ENCODE results near the gene TMEM255B.
"Not testable (repeated sequence)": the region's sequence is repeated elsewhere in the genome, so short reads cannot be mapped to it uniquely, and the experiment has no call there.

The TMEM255B gene

DNA sequence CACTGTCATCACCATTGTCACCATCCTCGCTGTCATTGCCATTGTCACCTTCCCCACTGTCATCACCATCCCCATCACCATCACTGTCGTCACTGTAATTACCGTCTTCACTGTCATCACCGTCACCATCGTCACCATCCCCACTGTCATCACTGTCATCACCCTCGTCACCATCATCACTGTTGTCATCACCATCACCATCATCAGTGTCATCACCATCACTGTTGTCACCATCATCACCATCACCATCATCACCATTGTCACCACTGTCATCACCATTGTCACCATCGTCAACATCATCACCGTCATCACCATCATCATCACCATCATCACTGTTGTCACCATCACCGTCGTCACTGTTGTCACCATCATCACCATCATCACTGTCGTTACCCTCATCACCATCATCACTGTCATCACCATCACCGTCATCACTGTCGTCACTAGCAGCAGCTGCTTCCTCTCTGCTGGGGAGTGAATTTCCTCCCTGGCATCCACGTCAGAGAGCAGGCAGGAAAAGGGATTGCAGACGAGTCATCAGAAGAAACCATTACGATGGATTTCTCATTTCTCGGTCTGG lies 27.3 kb downstream of the TMEM255B start:
- no peak overlapping the region for H3K4ac ChIP-seq (ENCODE audit: low read depth, low read length)
- DNase-seq: no peak
- H3K18ac ChIP-seq (ENCODE audit: low read length): no peak overlapping the region
- no peak overlapping the region for H2BK15ac ChIP-seq (replicated peaks; ENCODE audit: low read depth)
- H3K27me3 ChIP-seq (ENCODE audit: insufficient read depth, low read length, poor library complexity): no peaks in the 10 kb centered on the region
- H3K4me1 ChIP-seq (ENCODE audit: control insufficient read depth, low read depth, low read length): no peaks in the 10 kb centered on the region
- no peak overlapping the region for H3K23ac ChIP-seq (ENCODE audit: low read length)
- H3K4me3 ChIP-seq (ENCODE audit: low read length): no peak overlapping the region
- H3K36me3 ChIP-seq (ENCODE audit: control insufficient read depth, insufficient read depth, low read length): no peaks in the 10 kb centered on the region
- H3K79me2 ChIP-seq (ENCODE audit: control insufficient read depth, insufficient read depth, low read length): no peaks in the 10 kb centered on the region
- no peak overlapping the region for H2BK120ac ChIP-seq (ENCODE audit: low read depth, low read length)
- no peak overlapping the region for H2AK5ac ChIP-seq (ENCODE audit: low read length)
- H3K56ac ChIP-seq (ENCODE audit: low read length): no peak overlapping the region
- H3K4me2 ChIP-seq (ENCODE audit: low read length): no peak overlapping the region
- H3K79me1 ChIP-seq (ENCODE audit: low read length): no peaks in the 10 kb centered on the region
- no peak overlapping the region for H2BK5ac ChIP-seq (ENCODE audit: low read length)
- H3K27ac ChIP-seq (ENCODE audit: low read depth, low read length): no peak overlapping the region
- no peak overlapping the region for H4K8ac ChIP-seq (ENCODE audit: low read depth, low read length)
- H4K5ac ChIP-seq (ENCODE audit: low read length): no peak overlapping the region
- H3K9ac ChIP-seq (ENCODE audit: low read length): no peak overlapping the region
- WGBS (ENCODE audit: extremely low coverage, insufficient coverage, low lambda C conversion rate): no CpG with 5 or more reads among the region's 17 CpGs

DNA sequence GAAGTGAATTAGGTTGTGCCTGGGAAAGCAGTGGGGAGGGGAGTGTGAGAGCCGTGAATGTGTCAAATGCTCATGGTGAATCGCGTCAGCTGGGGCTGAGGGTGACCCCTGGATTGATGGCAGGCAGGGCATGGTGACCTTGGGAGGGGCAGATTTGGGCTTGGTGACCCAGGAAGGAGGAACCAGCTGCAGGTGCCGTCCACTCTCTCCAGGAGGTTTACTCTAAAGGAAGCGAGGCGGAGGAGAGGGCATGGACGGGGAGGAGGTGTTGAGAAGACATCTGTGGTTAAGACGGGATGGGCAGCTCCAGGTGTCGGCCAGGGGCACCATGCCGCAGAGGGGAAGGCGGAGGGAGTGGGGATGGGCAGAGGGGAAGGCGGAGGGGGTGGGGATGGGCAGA lies 28.7 kb downstream of the TMEM255B start:
- Histone ChIP-seq H3K79me2 (ENCODE audit: control insufficient read depth, insufficient read depth, low read length) (no peaks in the 10 kb centered on the region), H3K18ac (ENCODE audit: low read length) (no peak overlapping the region), H4K8ac (ENCODE audit: low read depth, low read length) (no peak overlapping the region), H2BK15ac (replicated peaks; ENCODE audit: low read depth) (no peak overlapping the region), H2AK5ac (ENCODE audit: low read length) (no peak overlapping the region), H2BK120ac (ENCODE audit: low read depth, low read length) (no peak overlapping the region), H3K23ac (ENCODE audit: low read length) (no peak overlapping the region), H3K36me3 (ENCODE audit: control insufficient read depth, insufficient read depth, low read length) (no peaks in the 10 kb centered on the region), H3K27ac (ENCODE audit: low read depth, low read length) (no peak overlapping the region), H3K4me3 (ENCODE audit: low read length) (no peak overlapping the region), H3K27me3 (ENCODE audit: insufficient read depth, low read length, poor library complexity) (no peaks in the 10 kb centered on the region), H3K4me2 (ENCODE audit: low read length) (no peak overlapping the region), H3K79me1 (ENCODE audit: low read length) (no peaks in the 10 kb centered on the region), H3K4me1 (ENCODE audit: control insufficient read depth, low read depth, low read length) (no peaks in the 10 kb centered on the region), H3K56ac (ENCODE audit: low read length) (no peak overlapping the region), H3K4ac (ENCODE audit: low read depth, low read length) (no peak overlapping the region), H3K9ac (ENCODE audit: low read length) (no peak overlapping the region), H2BK5ac (ENCODE audit: low read length) (no peak overlapping the region), H4K5ac (ENCODE audit: low read length) (no peak overlapping the region)
- WGBS (ENCODE audit: extremely low coverage, insufficient coverage, low lambda C conversion rate): no CpG with 5 or more reads among the region's 12 CpGs
- no peak for DNase-seq

DNA sequence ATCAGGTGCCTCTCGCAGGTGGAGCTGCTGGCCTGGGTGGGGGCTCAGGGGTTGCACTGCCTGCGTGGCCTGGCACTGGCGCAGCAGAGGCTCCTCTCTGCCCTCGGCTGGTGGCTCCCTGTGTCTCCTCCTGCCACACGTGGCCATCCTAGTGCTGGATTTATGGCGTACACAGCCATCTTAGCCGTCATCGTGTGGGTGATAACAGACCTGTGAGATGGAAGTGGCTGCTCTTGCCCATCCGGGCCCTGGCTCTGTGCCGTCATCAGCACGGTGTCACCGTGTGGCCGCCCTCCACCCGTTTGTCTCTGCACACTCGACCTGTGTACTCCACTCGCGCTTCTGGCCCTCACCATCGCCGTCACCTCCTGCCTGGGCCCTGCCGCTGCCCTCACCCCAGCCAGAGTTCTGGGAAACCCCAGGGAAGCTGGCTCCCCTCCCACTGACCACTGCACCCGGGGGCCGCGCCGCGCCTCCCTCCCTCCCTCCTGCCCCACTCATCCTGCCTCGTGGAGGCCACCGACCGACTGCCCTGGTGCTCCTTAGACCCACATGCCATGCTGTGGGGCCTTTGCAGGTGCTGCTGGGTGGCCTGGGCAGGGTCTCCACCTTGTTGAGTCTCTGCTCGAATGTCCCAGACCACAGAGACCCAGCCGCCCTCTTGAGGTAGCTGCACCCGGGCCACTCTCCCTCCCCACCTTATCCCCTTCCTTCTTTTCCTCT lies 29.5 kb downstream of the TMEM255B start:
- Histone ChIP-seq H3K79me2 (ENCODE audit: control insufficient read depth, insufficient read depth, low read length) (no peaks in the 10 kb centered on the region), H3K4me1 (ENCODE audit: control insufficient read depth, low read depth, low read length) (no peaks in the 10 kb centered on the region), H3K36me3 (ENCODE audit: control insufficient read depth, insufficient read depth, low read length) (no peaks in the 10 kb centered on the region), H4K5ac (ENCODE audit: low read length) (no peak overlapping the region), H3K27me3 (ENCODE audit: insufficient read depth, low read length, poor library complexity) (no peaks in the 10 kb centered on the region), H3K56ac (ENCODE audit: low read length) (no peak overlapping the region), H3K4ac (ENCODE audit: low read depth, low read length) (no peak overlapping the region), H3K79me1 (ENCODE audit: low read length) (no peaks in the 10 kb centered on the region), H2BK15ac (replicated peaks; ENCODE audit: low read depth) (no peak overlapping the region), H3K18ac (ENCODE audit: low read length) (no peak overlapping the region), H3K23ac (ENCODE audit: low read length) (no peak overlapping the region), H3K4me2 (ENCODE audit: low read length) (no peak overlapping the region), H3K27ac (ENCODE audit: low read depth, low read length) (no peak overlapping the region), H3K4me3 (ENCODE audit: low read length) (no peak overlapping the region), H2BK120ac (ENCODE audit: low read depth, low read length) (no peak overlapping the region), H4K8ac (ENCODE audit: low read depth, low read length) (no peak overlapping the region), H2AK5ac (ENCODE audit: low read length) (no peak overlapping the region), H3K9ac (ENCODE audit: low read length) (no peak overlapping the region), H2BK5ac (ENCODE audit: low read length) (no peak overlapping the region)
- DNase-seq: no peak
- no CpG with 5 or more reads among the region's 31 CpGs for WGBS (ENCODE audit: extremely low coverage, insufficient coverage, low lambda C conversion rate)

DNA sequence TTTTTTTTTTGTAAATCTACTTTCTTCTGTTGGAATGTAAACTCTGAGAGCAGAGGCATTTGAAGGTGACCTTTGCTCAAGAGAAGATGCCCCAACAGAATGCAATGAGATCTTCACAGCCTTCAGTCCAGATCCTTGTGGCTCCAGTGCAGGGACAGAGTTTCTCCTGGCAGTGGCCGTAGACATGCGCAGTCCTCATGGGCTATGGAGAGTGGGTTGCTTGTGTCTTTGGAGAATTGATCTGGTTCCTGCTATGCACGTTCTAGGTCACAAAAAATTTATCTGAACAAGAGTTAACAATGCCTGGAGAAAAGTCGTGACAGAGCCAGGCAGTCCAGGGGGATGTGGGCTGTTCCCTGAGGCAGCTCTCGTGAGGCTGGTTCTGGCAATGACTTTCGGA lies 30.1 kb downstream of the TMEM255B start:
- H4K8ac ChIP-seq (ENCODE audit: low read depth, low read length): no peak overlapping the region
- no peak for DNase-seq
- H3K36me3 ChIP-seq (ENCODE audit: control insufficient read depth, insufficient read depth, low read length): no peaks in the 10 kb centered on the region
- no peak overlapping the region for H3K56ac ChIP-seq (ENCODE audit: low read length)
- no peak overlapping the region for H2BK5ac ChIP-seq (ENCODE audit: low read length)
- no peak overlapping the region for H4K5ac ChIP-seq (ENCODE audit: low read length)
- no peak overlapping the region for H3K23ac ChIP-seq (ENCODE audit: low read length)
- no peak overlapping the region for H2AK5ac ChIP-seq (ENCODE audit: low read length)
- H3K79me2 ChIP-seq (ENCODE audit: control insufficient read depth, insufficient read depth, low read length): no peaks in the 10 kb centered on the region
- H3K4me2 ChIP-seq (ENCODE audit: low read length): no peak overlapping the region
- H3K18ac ChIP-seq (ENCODE audit: low read length): no peak overlapping the region
- H3K4ac ChIP-seq (ENCODE audit: low read depth, low read length): no peak overlapping the region
- WGBS (ENCODE audit: extremely low coverage, insufficient coverage, low lambda C conversion rate): no CpG with 5 or more reads among the region's 6 CpGs
- no peak overlapping the region for H3K4me3 ChIP-seq (ENCODE audit: low read length)
- H3K4me1 ChIP-seq (ENCODE audit: control insufficient read depth, low read depth, low read length): no peaks in the 10 kb centered on the region
- H3K27me3 ChIP-seq (ENCODE audit: insufficient read depth, low read length, poor library complexity): no peaks in the 10 kb centered on the region
- no peak overlapping the region for H3K9ac ChIP-seq (ENCODE audit: low read length)
- H3K27ac ChIP-seq (ENCODE audit: low read depth, low read length): no peak overlapping the region
- no peak overlapping the region for H2BK120ac ChIP-seq (ENCODE audit: low read depth, low read length)
- H3K79me1 ChIP-seq (ENCODE audit: low read length): no peaks in the 10 kb centered on the region
- H2BK15ac ChIP-seq (replicated peaks; ENCODE audit: low read depth): no peak overlapping the region

DNA sequence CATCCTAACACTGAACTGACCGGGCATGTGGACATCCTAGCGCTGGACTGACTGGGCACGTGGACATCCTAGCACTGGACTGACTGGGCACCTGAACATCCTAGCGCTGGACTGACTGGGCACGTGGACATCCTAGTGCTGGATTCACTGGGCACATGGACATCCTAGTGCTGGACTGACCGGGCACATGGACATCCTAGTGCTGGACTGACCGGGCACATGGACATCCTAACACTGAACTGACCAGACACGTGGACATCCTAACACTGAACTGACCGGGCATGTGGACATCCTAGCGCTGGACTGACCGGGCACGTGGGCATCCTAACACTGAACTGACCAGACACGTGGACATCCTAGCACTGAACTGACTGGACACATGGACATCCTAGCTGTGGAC lies 30.9 kb downstream of the TMEM255B start:
- not testable (repeated sequence) for DNase-seq; H3K79me1 ChIP-seq (ENCODE audit: low read length); H2BK5ac ChIP-seq (ENCODE audit: low read length); H4K8ac ChIP-seq (ENCODE audit: low read depth, low read length); H3K27ac ChIP-seq (ENCODE audit: low read depth, low read length); H2AK5ac ChIP-seq (ENCODE audit: low read length); H3K4me1 ChIP-seq (ENCODE audit: control insufficient read depth, low read depth, low read length); H3K23ac ChIP-seq (ENCODE audit: low read length); H3K4ac ChIP-seq (ENCODE audit: low read depth, low read length); H3K56ac ChIP-seq (ENCODE audit: low read length); H3K79me2 ChIP-seq (ENCODE audit: control insufficient read depth, insufficient read depth, low read length); H3K4me3 ChIP-seq (ENCODE audit: low read length); H2BK120ac ChIP-seq (ENCODE audit: low read depth, low read length); H3K36me3 ChIP-seq (ENCODE audit: control insufficient read depth, insufficient read depth, low read length); H3K27me3 ChIP-seq (ENCODE audit: insufficient read depth, low read length, poor library complexity); H3K18ac ChIP-seq (ENCODE audit: low read length); H3K4me2 ChIP-seq (ENCODE audit: low read length); H2BK15ac ChIP-seq (replicated peaks; ENCODE audit: low read depth); H3K9ac ChIP-seq (ENCODE audit: low read length); H4K5ac ChIP-seq (ENCODE audit: low read length)
- WGBS (ENCODE audit: extremely low coverage, insufficient coverage, low lambda C conversion rate): no CpG with 5 or more reads among the region's 13 CpGs

DNA sequence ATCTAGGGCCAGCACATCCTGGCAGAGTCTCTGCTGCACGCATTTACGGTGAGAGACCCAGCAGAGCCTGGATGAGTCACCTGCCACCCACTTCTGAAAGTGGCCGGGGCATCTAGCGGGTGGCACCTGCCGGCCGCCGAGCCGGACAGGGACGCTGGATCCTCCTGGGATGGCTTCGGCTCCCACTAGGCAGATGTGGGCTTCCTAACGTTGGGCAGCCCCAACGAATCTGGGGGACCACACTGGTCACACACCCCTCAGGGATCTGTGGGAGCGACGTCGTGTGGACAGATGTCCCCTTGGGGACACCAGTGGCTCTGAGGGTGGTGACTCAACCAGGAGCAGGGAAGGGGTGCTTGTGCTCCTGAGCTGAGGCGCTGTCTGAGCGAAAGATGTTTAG lies 32.2 kb downstream of the TMEM255B start:
- WGBS (ENCODE audit: extremely low coverage, insufficient coverage, low lambda C conversion rate): no CpG with 5 or more reads among the region's 17 CpGs

More for the DNA sequence above, 32.2 kb downstream of the TMEM255B start:
- Histone ChIP-seq H2BK15ac (replicated peaks; ENCODE audit: low read depth) (no peak overlapping the region), H3K4me2 (ENCODE audit: low read length) (no peak overlapping the region), H4K5ac (ENCODE audit: low read length) (no peak overlapping the region), H3K18ac (ENCODE audit: low read length) (no peak overlapping the region), H3K27me3 (ENCODE audit: insufficient read depth, low read length, poor library complexity) (no peaks in the 10 kb centered on the region), H2BK5ac (ENCODE audit: low read length) (no peak overlapping the region), H3K56ac (ENCODE audit: low read length) (no peak overlapping the region), H3K79me1 (ENCODE audit: low read length) (no peaks in the 10 kb centered on the region), H3K36me3 (ENCODE audit: control insufficient read depth, insufficient read depth, low read length) (no peaks in the 10 kb centered on the region), H3K23ac (ENCODE audit: low read length) (no peak overlapping the region), H2AK5ac (ENCODE audit: low read length) (no peak overlapping the region), H3K27ac (ENCODE audit: low read depth, low read length) (no peak overlapping the region), H2BK120ac (ENCODE audit: low read depth, low read length) (no peak overlapping the region), H4K8ac (ENCODE audit: low read depth, low read length) (no peak overlapping the region), H3K79me2 (ENCODE audit: control insufficient read depth, insufficient read depth, low read length) (no peaks in the 10 kb centered on the region), H3K9ac (ENCODE audit: low read length) (no peak overlapping the region), H3K4me3 (ENCODE audit: low read length) (no peak overlapping the region), H3K4ac (ENCODE audit: low read depth, low read length) (no peak overlapping the region), H3K4me1 (ENCODE audit: control insufficient read depth, low read depth, low read length) (no peaks in the 10 kb centered on the region)
- DNase-seq: no peak
